Activated CD4-positive, alpha-beta T cell treated with anti-CD3 and anti-CD28 coated beads, Interleukin-2, amount 10 ng/mL, durations not matched to agents 24 days and 14 days (primary cell): Measurements from ENCODE around the gene PPP1R7. TPM values are rescaled to one million over a fixed set of nuclear protein-coding genes. Genes with fewer than 3 reads are reported as not detected.
"Not testable (repeated sequence)": the region's sequence is repeated elsewhere in the genome, so short reads cannot be mapped to it uniquely, and the experiment has no call there.

Experiments used
- DNase-seq: peaks from one replicate; pipeline ENCODE4 v3.0.0; 2022
- H3K27ac Mint-ChIP-seq: one replicate; pipeline ENCODE4 v1.8.0; 2022; ENCODE audit warnings: mild to moderate bottlenecking, mixed read lengths
- H3K27me3 Mint-ChIP-seq: one replicate; pipeline ENCODE4 v1.8.0; 2022; ENCODE audit warnings: mixed read lengths
- H3K36me3 Mint-ChIP-seq: one replicate; pipeline ENCODE4 v1.8.0; 2022; ENCODE audit warnings: low read depth, mild to moderate bottlenecking, mixed read lengths
- H3K4me1 Mint-ChIP-seq: one replicate; pipeline ENCODE4 v1.8.0; 2021; ENCODE audit warnings: mixed read lengths
- H3K4me3 Mint-ChIP-seq: one replicate; pipeline ENCODE4 v1.8.0; 2022; ENCODE audit warnings: mild to moderate bottlenecking, moderate library complexity, mixed read lengths
- H3K9me3 Mint-ChIP-seq: one replicate; pipeline ENCODE4 v1.8.0; 2021; ENCODE audit warnings: mixed read lengths
- intact Hi-C: fragments of 100-400 bp; cut with micrococcal nuclease; formaldehyde crosslinking; loops from one replicate; pipeline ENCODE4 v1.15.1; 2023
- total RNA-seq: library from RNA; stranded (reverse); gene quantifications from 2 replicates; pipeline ENCODE4 v1.2.3, GENCODE V29; 2022

The PPP1R7 gene
- 111 and 113 TPM in 2 replicates for total RNA-seq

- peak; percentile 98 for DNase-seq
- Mint-ChIP-seq H3K36me3 (peaks cover 16% of the 10 kb centered on the region), H3K4me3 (peak within 1 kb of the TSS; percentile 96), H3K27ac (peak within 1 kb of the TSS; percentile 97), H3K27me3 (no peaks in the 10 kb centered on the region), H3K4me1 (peaks cover 49% of the 10 kb centered on the region), H3K9me3 (no peaks in the 10 kb centered on the region)
- intact Hi-C loops: loop anchor here (1.0 to 5.0 kb wide), 7 partner anchors 23 to 583 kb away; partner anchors contain the start of genes FARP2, HDLBP, MTERF4 and RNPEPL1
Observed at GRCh38 chr2:241149925-241150659, at the start of gene PPP1R7. PPP1R7 (plus strand) TSS chr2:241150467; CDS start chr2:241150496, 29 bp downstream.

- Mint-ChIP-seq H3K4me3 (peak within 1 kb of the TSS; percentile 94), H3K36me3 (peaks cover 37% of the 10 kb centered on the region), H3K27me3 (no peaks in the 10 kb centered on the region), H3K4me1 (peaks cover 29% of the 10 kb centered on the region), H3K9me3 (no peaks in the 10 kb centered on the region), H3K27ac (peak within 1 kb of the TSS; percentile 98)
- intact Hi-C loops: loop anchor here (1.0 to 5.0 kb wide), 3 partner anchors 48 to 535 kb away; partner anchors contain the start of genes ATG4B, PPP1R7 and THAP4
- DNase-seq: peak; percentile 97
Observed at GRCh38 chr2:241102239-241102803, 47.9 kb upstream of the PPP1R7 start, which contains the start of gene MTERF4. MTERF4 (minus strand) TSS chr2:241102287; CDS start chr2:241102273, 14 bp downstream.

- no peaks in the 10 kb centered on the region for H3K9me3 Mint-ChIP-seq
- peaks cover 36% of the 10 kb centered on the region for H3K36me3 Mint-ChIP-seq
- H3K4me1 Mint-ChIP-seq: peaks cover 29% of the 10 kb centered on the region
- no peak for DNase-seq
- H3K4me3 Mint-ChIP-seq: peak overlapping the region; percentile 94
- intact Hi-C loops: loop anchor here (5.0 kb wide), 2 partner anchors 114 to 534 kb away; partner anchors contain the start of genes ATG4B and THAP4
- peak overlapping the region; percentile 98 for H3K27ac Mint-ChIP-seq
- H3K27me3 Mint-ChIP-seq: no peaks in the 10 kb centered on the region
Observed at GRCh38 chr2:241103176-241103595, 47.1 kb upstream of the PPP1R7 start.

GRCh38 chr2:241104611-241105010, 45.7 kb upstream of the PPP1R7 start:
- intact Hi-C loops: loop anchor here (5.0 kb wide), 2 partner anchors 113 to 533 kb away; partner anchors contain the start of genes ATG4B and THAP4
- not testable (repeated sequence) for H3K4me3 Mint-ChIP-seq, H3K27ac Mint-ChIP-seq, H3K27me3 Mint-ChIP-seq, H3K9me3 Mint-ChIP-seq, DNase-seq
- peaks cover 34% of the 10 kb centered on the region for H3K4me1 Mint-ChIP-seq
- H3K36me3 Mint-ChIP-seq: peaks cover 30% of the 10 kb centered on the region

GRCh38 chr2:241105641-241106040, 44.6 kb upstream of the PPP1R7 start:
- Mint-ChIP-seq H3K4me1 (peaks cover 35% of the 10 kb centered on the region), H3K4me3 (no peak overlapping the region), H3K27me3 (no peaks in the 10 kb centered on the region), H3K36me3 (peaks cover 23% of the 10 kb centered on the region), H3K9me3 (peaks cover 8% of the 10 kb centered on the region), H3K27ac (no peak overlapping the region)
- intact Hi-C loops: no loop called here
- DNase-seq: no peak

- intact Hi-C loops: no loop called here
- H3K27ac Mint-ChIP-seq: no peak overlapping the region
- H3K4me3 Mint-ChIP-seq: no peak overlapping the region
- H3K9me3 Mint-ChIP-seq: peaks cover 8% of the 10 kb centered on the region
- no peaks in the 10 kb centered on the region for H3K27me3 Mint-ChIP-seq
- peaks cover 34% of the 10 kb centered on the region for H3K4me1 Mint-ChIP-seq
- no peak for DNase-seq
- H3K36me3 Mint-ChIP-seq: peaks cover 31% of the 10 kb centered on the region
Observed at GRCh38 chr2:241107031-241107783, 43.1 kb upstream of the PPP1R7 start.

GRCh38 chr2:241108271-241109209, 41.7 kb upstream of the PPP1R7 start:
- Mint-ChIP-seq H3K4me1 (peaks cover 34% of the 10 kb centered on the region), H3K27ac (peak overlapping the region; percentile 98), H3K9me3 (peaks cover 8% of the 10 kb centered on the region), H3K27me3 (no peaks in the 10 kb centered on the region), H3K36me3 (peaks cover 35% of the 10 kb centered on the region), H3K4me3 (peak overlapping the region; percentile 73)
- DNase-seq: peak; percentile 80
- intact Hi-C loops: no loop called here

GRCh38 chr2:241109210-241110088, 40.8 kb upstream of the PPP1R7 start:
- peak overlapping the region; percentile 73 for H3K4me3 Mint-ChIP-seq
- H3K9me3 Mint-ChIP-seq: peaks cover 8% of the 10 kb centered on the region
- no peaks in the 10 kb centered on the region for H3K27me3 Mint-ChIP-seq
- H3K36me3 Mint-ChIP-seq: peaks cover 40% of the 10 kb centered on the region
- no peak for DNase-seq
- H3K4me1 Mint-ChIP-seq: peaks cover 34% of the 10 kb centered on the region
- intact Hi-C loops: no loop called here
- peak overlapping the region; percentile 98 for H3K27ac Mint-ChIP-seq

GRCh38 chr2:241110089-241110606, 40.1 kb upstream of the PPP1R7 start:
- no peak for DNase-seq
- intact Hi-C loops: no loop called here
- peaks cover 46% of the 10 kb centered on the region for H3K36me3 Mint-ChIP-seq
- peak overlapping the region; percentile 72 for H3K4me3 Mint-ChIP-seq
- H3K27ac Mint-ChIP-seq: peak overlapping the region; percentile 98
- peaks cover 34% of the 10 kb centered on the region for H3K4me1 Mint-ChIP-seq
- H3K27me3 Mint-ChIP-seq: no peaks in the 10 kb centered on the region
- H3K9me3 Mint-ChIP-seq: peaks cover 8% of the 10 kb centered on the region

GRCh38 chr2:241110607-241111439, 39.4 kb upstream of the PPP1R7 start:
- peak overlapping the region; percentile 57 for H3K27ac Mint-ChIP-seq

GRCh38 chr2:241111440-241111805, 38.8 kb upstream of the PPP1R7 start:
- intact Hi-C loops: no loop called here
- Mint-ChIP-seq H3K36me3 (peaks cover 52% of the 10 kb centered on the region), H3K9me3 (peaks cover 8% of the 10 kb centered on the region), H3K4me3 (peak overlapping the region; percentile 72), H3K4me1 (peaks cover 34% of the 10 kb centered on the region), H3K27me3 (no peaks in the 10 kb centered on the region), H3K27ac (peak overlapping the region; percentile 57)
- DNase-seq: no peak

More at GRCh38 chr2:241110607-241111439, 39.4 kb upstream of the PPP1R7 start:
- peak overlapping the region; percentile 72 for H3K4me3 Mint-ChIP-seq
- intact Hi-C loops: no loop called here
- H3K36me3 Mint-ChIP-seq: peaks cover 49% of the 10 kb centered on the region
- no peaks in the 10 kb centered on the region for H3K27me3 Mint-ChIP-seq
- peaks cover 8% of the 10 kb centered on the region for H3K9me3 Mint-ChIP-seq
- no peak for DNase-seq
- peaks cover 34% of the 10 kb centered on the region for H3K4me1 Mint-ChIP-seq
